ENCODE data around the gene IQCC.

IQCC gene

DNA sequence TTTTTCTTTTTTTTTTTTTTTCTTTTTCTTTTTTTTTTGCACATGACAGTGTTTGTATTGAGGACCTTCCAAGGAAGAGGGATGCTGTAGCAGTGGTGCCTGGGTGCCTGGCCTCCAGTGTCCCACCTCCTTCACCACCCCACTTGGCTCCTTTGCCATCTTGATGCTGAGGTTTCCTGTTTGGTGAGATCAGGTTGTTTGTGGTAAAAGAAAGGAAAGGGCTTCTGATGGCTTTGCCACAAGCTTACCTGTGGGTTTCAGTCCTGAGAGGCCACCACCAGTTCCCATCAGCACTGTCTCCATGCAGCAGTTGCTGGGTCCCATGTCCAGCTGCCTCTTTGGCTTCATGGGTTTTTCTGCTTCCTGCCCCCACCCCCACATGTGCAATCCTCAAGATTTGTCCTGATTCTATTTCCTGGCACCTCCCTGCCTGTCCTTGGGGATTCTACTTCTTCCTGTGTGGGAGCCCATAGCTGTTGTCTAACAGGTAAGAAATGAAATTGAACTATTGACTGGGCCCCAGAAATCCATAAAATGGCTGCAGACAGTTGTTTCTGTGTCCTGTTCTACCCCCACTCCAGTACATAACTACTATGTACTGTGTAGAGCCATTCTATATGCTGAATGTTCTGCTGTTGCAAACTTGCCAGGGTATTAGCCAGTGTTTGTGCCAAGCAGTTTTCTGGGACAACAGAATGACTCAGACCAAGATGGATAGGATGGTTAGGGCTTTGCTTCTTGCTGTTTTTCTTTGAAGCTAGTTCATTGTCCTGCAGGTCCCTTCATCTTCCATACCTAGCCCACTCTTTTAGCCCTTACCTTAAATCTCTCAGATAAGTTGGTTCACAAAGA is 9.3 kb upstream of the IQCC start:
- DNase-seq (ENCODE audit: low read depth), result no peak
- H3K4me3 ChIP-seq (ENCODE audit: low read depth, low read length), result no peak overlapping the region
- TF ChIP-seq, protein P1, sequence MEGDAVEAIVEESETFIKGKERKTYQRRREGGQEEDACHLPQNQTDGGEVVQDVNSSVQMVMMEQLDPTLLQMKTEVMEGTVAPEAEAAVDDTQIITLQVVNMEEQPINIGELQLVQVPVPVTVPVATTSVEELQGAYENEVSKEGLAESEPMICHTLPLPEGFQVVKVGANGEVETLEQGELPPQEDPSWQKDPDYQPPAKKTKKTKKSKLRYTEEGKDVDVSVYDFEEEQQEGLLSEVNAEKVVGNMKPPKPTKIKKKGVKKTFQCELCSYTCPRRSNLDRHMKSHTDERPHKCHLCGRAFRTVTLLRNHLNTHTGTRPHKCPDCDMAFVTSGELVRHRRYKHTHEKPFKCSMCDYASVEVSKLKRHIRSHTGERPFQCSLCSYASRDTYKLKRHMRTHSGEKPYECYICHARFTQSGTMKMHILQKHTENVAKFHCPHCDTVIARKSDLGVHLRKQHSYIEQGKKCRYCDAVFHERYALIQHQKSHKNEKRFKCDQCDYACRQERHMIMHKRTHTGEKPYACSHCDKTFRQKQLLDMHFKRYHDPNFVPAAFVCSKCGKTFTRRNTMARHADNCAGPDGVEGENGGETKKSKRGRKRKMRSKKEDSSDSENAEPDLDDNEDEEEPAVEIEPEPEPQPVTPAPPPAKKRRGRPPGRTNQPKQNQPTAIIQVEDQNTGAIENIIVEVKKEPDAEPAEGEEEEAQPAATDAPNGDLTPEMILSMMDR (IDR thresholded peaks at IDR 0.05; ENCODE audit: low read depth, low read length, missing control alignments), result no peak

DNA sequence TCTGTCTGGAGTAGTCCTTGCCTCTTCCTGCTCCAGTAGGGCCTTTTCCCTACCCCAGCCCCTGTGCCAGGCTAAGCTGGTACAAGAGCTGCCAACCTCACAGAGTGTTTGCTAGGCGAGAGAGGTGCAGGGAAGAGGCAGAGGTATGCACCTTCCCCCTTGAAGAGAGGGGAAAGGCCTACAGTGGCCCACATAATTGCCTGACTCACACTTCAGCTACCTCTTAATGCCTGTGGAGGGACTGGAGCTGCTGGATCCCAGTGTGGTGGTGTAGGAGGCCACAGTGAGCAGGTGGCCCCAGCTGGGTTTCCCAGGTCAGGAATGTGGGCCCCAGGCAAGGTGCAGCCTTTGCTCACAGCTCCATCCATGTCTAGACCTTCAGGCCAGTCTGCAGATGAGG is 8.4 kb upstream of the IQCC start:
- TF ChIP-seq, protein P1 (IDR thresholded peaks at IDR 0.05; ENCODE audit: low read depth, low read length, missing control alignments), result no peak
- no peak for DNase-seq (ENCODE audit: low read depth)
- no peak overlapping the region for H3K4me3 ChIP-seq (ENCODE audit: low read depth, low read length)

DNA sequence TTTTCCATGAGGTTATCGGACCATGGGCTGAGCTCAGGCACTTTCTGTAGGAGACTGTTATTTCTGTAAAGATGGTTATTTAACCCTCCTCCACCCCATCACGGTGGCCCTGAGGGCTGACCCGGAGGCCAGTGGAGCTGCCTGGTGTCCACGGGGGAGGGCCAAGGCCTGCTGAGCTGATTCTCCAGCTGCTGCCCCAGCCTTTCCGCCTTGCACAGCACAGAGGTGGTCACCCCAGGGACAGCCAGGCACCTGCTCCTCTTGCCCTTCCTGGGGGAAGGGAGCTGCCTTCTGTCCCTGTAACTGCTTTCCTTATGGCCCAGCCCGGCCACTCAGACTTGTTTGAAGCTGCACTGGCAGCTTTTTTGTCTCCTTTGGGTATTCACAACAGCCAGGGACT is 7.6 kb upstream of the IQCC start:
- TF ChIP-seq, protein P1 (IDR thresholded peaks at IDR 0.05; ENCODE audit: low read depth, low read length, missing control alignments), result no peak
- H3K4me3 ChIP-seq (ENCODE audit: low read depth, low read length), result no peak overlapping the region
- DNase-seq (ENCODE audit: low read depth), result no peak

DNA sequence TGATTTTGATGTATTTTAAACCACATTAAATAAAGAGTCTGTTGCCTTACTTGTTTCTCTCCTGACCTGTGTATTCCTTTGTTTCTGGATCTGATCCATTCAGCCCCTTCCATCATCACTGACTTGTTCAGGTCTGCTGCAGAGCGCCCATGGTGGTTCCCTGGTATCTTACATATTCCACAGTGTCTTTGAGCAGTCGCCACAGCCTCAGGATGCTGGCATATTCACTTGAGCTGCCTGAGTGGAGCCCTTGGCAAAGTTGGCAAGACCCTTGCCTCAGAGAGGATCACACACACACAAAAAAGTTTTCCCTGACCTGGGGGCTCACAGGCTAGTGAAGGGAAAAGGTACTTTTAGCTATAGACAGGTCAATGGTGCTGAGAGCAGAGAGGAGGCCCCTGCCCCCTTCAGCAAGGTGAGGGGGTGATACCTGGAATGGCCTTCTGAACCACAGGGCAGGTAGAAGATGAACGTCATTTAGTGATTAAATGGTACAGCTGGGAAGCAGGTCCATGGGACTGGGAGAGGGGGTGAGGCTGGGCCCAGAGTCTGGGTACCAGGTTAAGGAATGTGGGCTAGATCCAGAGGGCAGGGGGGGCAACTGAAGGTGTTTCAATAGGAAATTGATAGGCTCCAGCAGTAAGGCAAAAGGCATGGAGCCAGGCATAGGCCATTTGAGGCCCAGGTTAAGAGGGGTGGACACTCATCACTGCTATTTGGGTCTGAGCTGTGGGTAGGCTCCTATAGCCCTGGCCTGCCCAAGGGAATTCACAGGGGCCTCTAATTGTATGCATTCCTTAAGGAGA is 7.0 kb upstream of the IQCC start:
- TF ChIP-seq, protein P1 (IDR thresholded peaks at IDR 0.05; ENCODE audit: low read depth, low read length, missing control alignments), result no peak
- H3K4me3 ChIP-seq (ENCODE audit: low read depth, low read length), result no peak overlapping the region
- DNase-seq (ENCODE audit: low read depth), result no peak

DNA sequence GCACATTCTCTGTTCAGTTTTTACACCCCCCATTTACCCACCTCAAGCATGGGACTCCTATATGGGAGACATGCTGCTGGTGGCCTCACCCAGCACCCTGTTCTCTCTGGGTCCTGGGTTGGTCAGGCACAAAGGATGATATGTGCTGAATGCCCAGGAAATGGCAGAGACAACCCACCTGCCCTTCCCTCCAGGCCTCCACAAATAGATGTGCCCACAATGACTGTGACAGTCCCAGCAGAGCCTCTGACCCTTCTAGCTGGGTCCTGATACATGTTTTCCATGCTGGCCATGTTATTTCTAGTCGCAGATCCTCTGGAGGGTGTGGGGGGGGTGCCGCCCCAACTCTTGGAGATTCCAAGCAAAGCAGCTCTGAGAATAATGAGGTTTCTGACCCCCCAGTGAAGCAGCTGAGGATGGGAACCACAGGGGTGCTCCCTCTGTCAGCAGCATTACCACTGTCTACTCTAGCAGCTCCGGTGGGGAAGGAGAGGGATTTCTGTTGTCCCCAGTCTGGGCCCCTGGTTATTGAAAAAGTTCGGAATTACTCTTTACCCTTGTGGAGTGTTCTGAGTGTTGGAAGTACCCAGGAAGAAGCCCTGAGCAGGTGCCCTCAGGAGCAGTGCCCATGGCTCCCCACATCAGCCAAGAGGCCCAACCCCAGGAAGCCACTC is 6.3 kb upstream of the IQCC start:
- no peak overlapping the region for H3K4me3 ChIP-seq (ENCODE audit: low read depth, low read length)
- TF ChIP-seq, protein P1 (IDR thresholded peaks at IDR 0.05; ENCODE audit: low read depth, low read length, missing control alignments), result no peak
- no peak for DNase-seq (ENCODE audit: low read depth)

DNA sequence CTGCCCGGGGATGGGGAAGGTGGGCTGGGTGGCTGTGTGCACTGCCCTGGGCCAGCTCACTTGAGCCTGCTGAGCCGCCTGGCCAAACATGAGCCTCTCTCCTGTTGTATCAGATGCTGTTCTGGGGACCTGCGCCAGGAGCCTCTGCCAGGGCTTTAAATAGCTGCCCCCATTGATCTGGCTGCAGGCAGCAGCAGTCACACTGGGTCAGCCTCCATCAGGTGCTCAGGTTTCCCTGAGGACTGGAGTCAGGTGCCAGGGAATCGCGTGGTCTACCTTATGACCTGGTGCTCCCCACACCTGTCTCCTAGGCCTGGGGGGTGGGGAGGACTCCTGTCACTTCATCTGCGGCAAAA is 5.8 kb upstream of the IQCC start:
- TF ChIP-seq, protein P1 (IDR thresholded peaks at IDR 0.05; ENCODE audit: low read depth, low read length, missing control alignments), result no peak
- no peak for DNase-seq (ENCODE audit: low read depth)
- peak overlapping the region; percentile 65; the same call in 1 of the 2 replicates for H3K4me3 ChIP-seq (ENCODE audit: low read depth, low read length)
